ENCODE measurements around the gene PNLDC1.
"Not testable (repeated sequence)": the region's sequence is repeated elsewhere in the genome, so short reads cannot be mapped to it uniquely, and the experiment has no call there.

The PNLDC1 gene

DNA sequence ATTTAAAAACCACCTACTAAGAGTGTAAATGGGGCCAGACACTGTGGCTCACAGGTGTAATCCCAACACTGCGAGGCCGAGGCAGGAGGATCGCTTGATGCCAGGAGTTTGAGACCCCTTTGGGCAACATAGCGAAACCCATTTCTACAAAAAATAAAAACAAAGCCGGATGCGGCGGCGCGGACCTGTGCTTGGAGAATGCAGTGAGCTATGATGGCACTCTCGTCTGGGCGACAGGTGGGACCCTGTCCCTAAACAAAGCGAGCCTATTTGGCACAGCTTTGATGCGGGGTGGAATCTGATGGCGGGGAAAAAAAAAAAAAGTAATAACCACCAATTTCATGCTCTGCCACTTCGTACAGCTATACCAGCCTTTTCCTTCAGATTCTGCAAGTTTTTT lies 11.8 kb upstream of the PNLDC1 start:
- no peak for DNase-seq (ENCODE audit: low spot score)

- no peak for DNase-seq (ENCODE audit: low spot score)
Measured at GRCh38 chr6:159788753-159789376, 11.2 kb upstream of the PNLDC1 start.

DNA sequence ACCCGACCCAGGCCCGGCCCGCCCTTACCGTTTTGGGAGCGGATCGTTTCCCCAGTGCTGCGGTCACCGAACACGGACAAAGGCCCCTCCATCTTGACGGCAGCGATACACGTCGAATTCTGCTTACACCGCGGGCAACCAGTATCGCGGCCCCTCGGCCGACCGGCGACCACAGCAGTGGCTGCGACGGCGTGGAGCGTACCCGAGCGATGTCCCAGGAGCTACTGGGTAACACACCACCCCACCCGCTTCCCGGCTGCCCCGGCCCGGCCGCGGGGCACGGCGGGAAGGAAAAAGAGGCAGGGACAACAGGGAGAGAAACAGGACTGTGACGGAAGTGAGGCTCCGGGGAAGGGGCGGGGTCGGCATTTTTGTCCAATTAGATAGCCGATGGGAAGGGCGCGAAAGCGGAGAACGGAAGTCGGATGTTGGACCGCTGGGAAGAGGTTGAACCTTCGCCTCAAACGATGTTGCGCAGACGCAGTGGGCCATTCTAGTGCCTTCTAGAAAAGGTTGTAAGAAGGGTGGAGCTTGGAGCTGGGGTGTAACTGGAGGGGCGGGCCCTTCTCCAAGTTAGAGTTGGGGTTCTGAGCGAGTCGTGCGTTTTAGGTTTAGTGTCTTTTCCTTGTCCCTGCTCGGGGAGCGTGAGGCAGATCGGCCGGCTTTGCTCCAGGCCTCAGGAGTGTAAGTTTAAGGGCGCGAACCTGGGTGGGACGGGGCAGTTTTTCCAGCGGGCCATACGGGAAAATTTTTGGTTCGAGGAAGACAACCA lies 10.5 kb upstream of the PNLDC1 start, which contains the start of gene TCP1:
Gene TCP1 (minus strand): TSS at position 226 of the 772 bp plus-strand sequence. CDS start 134 bp downstream, at position 92.
- peak; percentile 100 for DNase-seq (ENCODE audit: low spot score)

DNA sequence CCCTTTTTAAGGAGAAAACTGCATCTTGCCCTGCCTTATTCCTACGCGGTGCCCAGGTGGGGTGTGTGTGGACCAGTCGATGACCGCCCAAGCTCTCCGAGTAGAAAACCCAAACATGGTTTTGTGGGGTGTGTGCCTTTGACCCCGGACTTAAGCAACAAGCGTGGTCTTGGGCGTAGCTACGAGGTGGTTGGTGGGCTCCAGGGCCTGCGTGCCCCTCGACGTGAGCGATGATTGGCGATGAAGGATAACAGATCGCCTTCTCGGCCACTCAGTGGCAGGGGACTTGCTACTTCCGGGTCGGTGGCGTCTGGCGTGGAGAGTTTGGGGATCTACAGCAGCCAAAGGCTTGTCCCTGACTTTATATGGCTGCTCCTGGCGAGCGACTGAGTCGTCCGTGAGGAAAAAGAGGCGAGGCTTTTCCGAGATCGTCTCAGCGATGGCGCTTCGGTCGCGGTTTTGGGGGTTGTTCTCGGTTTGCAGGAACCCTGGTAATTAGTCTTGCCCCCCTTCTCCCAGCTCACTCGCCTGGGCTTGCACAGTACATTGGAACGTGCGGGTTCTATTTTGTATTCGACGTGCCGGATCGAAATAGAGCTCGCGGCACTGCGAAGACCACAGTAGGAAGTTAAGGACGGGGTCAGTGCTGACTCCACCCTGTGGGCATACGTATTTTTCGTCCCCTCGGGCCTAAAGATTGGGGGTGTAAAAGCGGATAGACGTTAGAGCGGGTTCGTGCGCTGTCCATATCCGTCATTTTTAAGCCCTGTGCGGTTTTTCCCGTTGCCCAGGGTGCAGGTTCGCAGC lies 9.7 kb upstream of the PNLDC1 start, which contains the start of gene MRPL18:
Gene MRPL18 (plus strand): TSS at position 319 of the 807 bp plus-strand sequence. CDS start 121 bp downstream, at position 440.
- peak; percentile 99 for DNase-seq (ENCODE audit: low spot score)

DNA sequence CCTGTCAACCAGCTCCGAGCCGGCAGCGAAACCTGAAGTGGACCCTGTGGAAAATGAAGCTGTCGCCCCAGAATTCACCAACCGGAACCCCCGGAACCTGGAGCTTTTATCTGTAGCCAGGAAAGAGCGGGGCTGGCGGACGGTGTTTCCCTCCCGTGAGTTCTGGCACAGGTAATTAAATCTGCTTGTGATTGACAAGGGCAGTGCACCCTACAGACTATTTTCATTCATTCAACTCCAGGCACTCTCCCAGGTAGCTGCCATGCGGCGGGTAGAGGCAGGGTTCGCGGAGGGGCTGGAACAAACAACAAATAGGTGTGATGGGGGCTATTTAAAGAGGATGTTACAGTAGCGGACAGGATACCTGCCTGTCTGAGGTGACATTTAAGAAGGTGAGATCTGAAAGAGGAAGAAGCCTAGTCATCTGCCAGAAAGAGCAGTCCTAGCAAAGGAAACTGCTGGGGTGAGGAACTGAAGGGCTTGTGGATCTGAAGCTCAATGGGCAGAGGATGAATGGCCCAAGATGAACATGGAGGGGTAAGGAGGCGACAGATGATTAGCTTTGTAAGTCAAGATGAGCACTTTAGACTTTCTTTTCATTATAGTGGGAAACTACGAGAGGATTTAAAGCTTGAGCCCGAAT lies 9.0 kb upstream of the PNLDC1 start:
- no peak for DNase-seq (ENCODE audit: low spot score)

- DNase-seq (ENCODE audit: low spot score): not testable (repeated sequence)
Measured at GRCh38 chr6:159794976-159795375, 5.1 kb upstream of the PNLDC1 start.

GRCh38 chr6:159797554-159797953 lies 2.5 kb upstream of the PNLDC1 start:
- DNase-seq (ENCODE audit: low spot score): no peak

- no peak for DNase-seq (ENCODE audit: low spot score)
Measured at GRCh38 chr6:159801935-159802334, 1.9 kb downstream of the PNLDC1 start.

DNA sequence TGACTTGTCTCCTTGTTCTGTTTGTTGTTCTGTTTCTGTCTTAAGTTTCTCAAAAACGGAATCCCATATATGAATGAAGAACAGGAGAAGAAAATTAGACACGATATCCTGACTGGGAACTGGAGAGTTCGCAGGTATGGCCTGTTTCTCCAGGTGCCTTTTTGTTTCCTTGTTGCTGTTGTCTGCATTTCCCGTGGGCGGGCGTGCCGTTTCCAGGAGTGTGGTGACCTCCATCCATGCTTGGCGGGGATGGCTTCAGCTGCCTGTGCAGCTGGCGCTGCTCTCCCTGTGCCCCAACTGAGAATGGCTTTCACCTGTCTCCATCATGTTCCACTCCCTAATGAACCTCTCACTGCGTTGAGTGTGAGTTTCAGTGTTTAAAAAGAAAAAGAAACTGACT lies 4.4 kb downstream of the PNLDC1 start:
- no peak for DNase-seq (ENCODE audit: low spot score)

- no peak for DNase-seq (ENCODE audit: low spot score)
Measured at GRCh38 chr6:159805440-159806020, 5.5 kb downstream of the PNLDC1 start.

- no peak for DNase-seq (ENCODE audit: low spot score)
Measured at GRCh38 chr6:159806021-159806458, 6.0 kb downstream of the PNLDC1 start.

- DNase-seq (ENCODE audit: low spot score): no peak
Measured at GRCh38 chr6:159807150-159807858, 7.2 kb downstream of the PNLDC1 start.

- DNase-seq (ENCODE audit: low spot score): peak; percentile 71
Measured at GRCh38 chr6:159808647-159809046, 8.6 kb downstream of the PNLDC1 start.

- DNase-seq (ENCODE audit: low spot score): no peak
Measured at GRCh38 chr6:159809149-159809548, 9.1 kb downstream of the PNLDC1 start.

GRCh38 chr6:159813781-159814180 lies 13.7 kb downstream of the PNLDC1 start:
- DNase-seq (ENCODE audit: low spot score): no peak

DNA sequence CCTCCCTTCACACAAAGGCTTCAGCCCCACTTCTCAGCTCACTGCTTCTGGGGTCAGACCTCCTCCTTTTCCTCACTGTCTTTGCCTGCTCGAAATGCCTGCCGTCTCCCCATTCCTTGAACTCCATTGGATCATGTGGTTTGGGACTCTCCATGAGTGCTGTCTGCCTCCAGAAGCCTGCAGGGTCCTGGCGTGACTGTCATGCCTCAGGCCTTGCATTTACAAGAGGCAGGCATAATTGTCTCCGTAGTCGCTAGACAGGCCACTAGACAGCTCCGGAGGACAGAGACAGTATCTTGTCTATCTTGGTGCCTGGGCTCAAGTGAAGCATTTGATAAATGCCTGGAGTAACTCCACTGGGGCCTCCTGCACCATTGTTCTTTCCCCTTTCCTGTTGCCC lies 15.3 kb downstream of the PNLDC1 start:
- DNase-seq (ENCODE audit: low spot score): no peak

DNA sequence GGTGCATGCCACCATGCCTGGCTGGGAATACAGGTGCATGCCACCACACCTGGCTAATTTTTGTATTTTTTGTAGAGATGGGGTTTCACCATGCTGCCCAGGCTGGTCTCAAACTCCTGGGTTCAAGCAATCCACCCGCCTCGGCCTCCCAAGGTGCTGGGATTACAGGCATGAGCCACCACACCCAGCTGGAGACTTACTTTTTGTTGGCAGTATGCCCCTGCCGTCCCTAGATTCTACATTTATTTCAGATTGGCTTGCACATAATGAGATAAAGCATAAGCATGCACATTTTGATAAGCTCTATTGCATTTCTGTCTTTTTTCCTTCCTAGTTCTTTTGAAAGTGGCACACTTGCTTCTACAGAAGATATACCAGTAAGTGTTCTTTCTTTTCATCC lies 16.7 kb downstream of the PNLDC1 start:
- not testable (repeated sequence) for DNase-seq (ENCODE audit: low spot score)

DNA sequence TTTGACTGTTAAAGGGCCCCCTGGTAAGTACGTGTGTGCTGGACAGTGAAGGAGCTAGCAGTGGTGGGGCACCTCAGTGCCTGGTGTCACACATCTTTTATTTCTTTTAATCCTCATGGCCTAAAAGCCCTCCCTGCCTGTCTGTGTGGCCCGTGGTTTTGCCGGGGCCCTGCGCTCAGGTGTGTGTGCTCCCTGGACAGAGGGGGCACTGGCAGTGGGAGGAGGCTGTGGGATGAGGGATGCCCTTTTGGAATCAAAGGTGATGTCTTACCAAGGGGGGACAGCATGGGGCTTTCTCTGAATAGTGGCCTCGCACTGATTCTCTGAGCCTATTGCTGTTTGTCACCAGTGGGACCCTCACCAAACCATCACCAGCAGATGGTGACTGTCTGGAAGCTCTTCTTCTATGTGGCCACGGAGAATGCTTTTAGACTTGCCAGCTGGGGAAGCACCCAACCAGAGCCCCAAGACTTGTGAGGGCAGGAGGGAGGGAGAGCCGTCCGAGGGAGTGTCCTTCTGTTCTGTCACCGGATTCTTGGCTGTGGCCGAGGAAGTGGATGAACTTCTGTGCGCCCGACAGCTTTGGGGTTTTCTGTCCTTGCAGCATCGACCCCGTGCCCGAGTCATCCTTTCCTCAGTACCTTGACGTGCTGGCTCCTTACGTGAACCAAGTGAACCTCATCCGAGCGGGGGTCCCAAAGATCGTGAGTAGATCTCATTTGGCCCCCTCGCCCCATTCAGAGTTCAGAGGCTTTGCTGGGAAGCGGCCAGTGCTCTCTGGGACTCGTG lies 18.1 kb downstream of the PNLDC1 start:
- DNase-seq (ENCODE audit: low spot score): no peak

GRCh38 chr6:159819098-159819497 lies 19.0 kb downstream of the PNLDC1 start:
- DNase-seq (ENCODE audit: low spot score): no peak
